Activated gamma-delta T cell treated with Interleukin-2 at 50 U/mL for 16 hours (primary cell): ENCODE measurements around the gene MPZ.
"Not testable (repeated sequence)": the region's sequence is repeated elsewhere in the genome, so short reads cannot be mapped to it uniquely, and the experiment has no call there.

Source experiments
- DNase-seq: peaks from one replicate; pipeline ENCODE4 v3.0.0-alpha.2; 2020

MPZ gene

DNA sequence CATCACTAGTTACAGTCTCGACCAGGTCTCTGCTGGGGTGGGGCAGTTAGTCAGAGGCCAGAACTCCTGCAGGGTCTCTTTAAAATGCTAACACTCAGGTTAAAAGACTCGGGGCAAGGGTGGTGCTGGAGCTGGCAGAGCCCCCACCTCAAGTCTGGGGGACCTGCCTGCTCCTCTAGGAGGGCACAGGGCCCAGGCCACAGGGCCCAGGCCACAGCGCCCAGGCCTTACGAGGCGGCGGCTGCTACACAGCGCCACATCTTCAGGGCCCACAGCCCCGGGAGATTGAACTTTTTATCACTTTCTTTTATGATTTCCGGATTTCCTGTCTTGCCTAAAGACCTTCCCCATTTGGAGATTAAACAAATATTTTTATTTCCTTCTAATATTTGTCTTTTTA lies 10.4 kb downstream of the MPZ start:
- no peak for DNase-seq

DNA sequence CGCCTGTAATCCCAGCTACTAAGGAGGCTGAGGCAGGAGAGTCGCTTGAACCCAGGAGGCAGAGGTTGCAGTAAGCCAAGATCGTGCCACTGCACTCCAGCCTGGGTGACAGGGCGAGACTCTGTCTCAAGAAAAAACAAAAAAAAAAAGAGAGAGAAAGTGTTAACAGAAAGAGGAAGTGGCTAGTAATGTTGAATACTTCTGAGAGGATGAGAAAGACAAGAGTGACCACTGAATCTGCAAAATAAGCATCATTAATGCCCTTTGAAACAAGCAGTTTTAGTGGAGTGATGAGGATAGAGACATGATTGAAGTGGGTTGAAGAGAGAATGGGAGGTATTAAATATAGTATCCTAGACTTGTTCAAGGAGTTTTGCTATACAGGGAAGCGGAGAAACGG lies 11.7 kb downstream of the MPZ start:
- no peak for DNase-seq

DNA sequence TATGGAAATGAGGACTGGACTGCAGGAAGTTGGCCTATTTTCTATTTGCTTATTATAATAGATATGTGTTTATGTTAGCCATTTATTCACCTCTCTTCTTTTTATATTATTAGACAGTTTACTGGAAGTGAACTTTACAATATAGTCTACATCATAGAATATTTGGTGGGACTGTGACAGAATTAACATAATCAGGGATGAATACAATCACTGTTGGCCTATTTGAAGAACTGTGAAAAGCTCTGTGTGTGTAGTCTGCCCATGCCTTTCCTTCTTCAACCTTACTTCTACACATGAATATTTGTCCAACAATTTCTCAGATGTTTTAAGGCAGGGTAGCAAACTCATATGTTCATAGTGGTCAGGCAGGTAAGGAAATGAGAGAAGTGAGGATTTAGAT lies 12.4 kb downstream of the MPZ start:
- no peak for DNase-seq

DNA sequence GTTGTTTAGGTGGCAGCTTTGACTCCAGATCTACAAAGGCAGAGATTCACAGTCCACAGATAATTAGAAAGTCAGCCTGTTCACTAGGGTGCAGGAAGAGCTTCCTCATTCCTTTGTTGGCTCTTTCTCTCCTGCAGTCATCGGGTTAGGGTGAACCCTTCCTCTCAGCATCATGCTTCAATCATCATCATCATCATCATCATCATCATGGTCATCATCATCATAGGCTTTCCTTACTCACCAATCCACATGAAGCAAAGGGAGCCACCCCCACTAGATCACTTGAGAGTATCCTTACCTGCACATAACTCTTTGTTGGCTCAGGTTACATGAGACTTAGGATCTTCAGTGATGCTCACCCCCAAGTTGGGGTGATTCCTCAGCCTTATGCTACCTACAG lies 19.0 kb downstream of the MPZ start:
- no peak for DNase-seq

DNA sequence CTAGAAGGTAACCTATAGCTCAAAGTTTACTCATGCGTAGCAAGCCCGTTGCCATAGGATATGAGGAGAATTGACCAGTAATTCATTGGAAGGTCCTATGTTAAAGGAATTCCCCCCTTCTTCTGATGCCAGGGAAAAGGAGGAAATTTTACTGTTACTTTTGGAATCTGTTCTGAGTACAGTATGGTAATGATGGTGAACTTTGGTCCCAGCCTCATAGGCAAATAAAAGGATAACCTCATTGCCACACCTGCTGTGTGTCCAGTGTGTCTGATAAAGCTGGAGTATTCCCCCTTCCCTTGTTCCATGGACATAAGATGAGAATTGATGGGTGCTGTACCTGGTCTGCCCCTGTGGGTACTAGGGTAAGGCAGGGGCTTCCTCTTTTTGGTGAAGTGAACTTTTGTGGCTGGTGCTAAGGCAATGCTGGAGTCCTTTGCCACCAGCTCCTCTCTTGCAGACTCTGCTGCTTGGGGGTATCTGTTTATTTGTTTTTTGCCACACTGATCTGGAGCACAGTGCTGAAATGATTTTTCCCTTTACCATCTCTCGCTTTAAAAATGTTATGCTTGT lies 22.2 kb downstream of the MPZ start:
- no peak for DNase-seq

DNA sequence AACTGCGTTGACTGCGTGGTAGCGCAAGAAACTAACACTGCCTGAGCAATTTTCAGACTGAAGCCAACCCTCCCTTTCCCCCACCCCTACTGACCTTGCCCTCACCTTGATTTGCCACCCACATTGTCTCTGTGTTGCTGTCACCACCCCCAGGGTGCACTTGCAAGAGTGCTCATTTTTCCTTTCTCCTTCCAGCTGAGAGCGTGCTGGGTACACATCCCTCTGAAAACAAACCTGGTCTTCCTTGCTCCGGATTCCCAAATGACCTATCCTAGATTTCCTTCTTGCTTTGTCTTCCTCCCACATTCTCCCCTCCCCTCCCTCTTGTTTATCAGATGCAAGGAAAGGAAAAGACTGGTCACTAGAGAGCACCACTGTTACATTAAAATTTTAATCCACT lies 24.2 kb downstream of the MPZ start:
- no peak for DNase-seq

DNA sequence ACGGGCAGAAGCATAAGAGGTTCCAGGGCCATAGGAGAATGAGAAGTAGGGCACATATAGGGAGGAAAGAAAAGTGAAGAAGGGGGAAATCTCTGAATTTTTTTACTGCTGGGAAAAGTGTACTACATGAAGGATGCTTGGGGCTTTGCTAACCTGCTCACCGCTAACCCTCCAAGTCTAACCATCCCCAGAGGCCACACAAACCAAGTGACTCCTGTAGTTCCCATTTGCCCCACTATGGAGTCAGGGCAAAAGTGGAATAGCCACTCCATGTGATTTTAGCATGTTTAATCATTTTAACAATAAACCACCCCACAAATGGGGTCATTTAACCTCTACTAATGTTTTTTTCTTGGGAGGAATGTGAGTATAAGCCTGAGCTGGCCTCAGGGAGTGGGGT lies 24.7 kb downstream of the MPZ start:
- DNase-seq = no peak

DNA sequence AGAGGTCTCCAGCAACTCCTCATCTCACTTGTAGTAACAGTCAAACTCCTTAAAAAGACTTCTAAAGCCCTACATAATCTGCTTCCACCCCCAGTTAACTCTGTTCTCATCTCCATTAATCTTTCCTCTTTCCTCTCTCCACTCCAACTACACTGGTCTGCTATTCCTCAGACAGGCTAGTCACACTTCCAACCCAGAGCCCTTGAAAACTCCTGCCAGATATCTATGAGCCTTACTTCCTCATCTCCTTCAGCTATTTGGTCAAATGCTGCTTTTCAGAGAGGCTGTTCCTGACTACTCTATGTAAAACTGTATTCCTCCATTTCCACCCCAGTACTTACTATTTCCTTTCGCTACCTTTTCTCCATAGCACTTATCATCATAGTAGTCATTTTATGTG lies 26.8 kb downstream of the MPZ start:
- no peak for DNase-seq

DNA sequence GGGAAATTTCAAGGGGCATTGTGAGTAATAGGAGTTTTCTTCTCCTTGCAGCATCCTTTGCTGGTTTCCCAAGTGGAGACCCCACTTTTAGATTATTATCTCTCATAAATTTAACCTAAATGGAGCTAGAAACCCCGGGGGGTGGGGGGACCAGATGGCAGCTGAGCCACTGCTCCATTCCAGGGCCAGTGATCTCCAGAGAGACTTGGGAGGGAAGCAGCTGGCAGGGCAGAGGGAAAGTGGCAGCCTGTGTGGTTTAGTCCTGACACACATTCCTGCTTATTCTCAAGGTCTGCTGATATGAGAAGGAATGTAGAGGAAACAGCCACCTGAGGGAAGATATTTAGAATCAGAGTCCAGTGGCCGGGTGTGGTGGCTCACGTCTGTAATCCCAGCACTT lies 34.9 kb downstream of the MPZ start:
- DNase-seq = no peak

DNA sequence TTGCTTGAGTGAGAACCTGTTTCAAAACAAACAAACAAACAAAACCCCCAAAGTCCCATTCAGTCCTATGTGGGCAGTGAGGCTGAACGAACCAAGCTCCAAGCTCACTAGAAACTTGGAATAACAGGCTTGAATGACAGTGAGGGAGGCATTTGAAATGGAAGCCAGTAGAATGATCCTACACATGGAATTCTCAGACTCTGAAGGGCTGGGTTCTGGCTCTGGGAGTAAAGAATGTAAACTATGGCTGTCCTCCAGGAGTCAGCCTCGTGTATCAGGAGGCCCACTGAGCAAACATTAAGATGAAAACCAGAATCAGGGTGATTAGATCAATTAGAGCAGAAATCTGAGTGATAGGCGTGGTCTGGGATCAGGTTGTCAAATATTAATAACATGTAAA lies 36.4 kb downstream of the MPZ start:
- no peak for DNase-seq

DNA sequence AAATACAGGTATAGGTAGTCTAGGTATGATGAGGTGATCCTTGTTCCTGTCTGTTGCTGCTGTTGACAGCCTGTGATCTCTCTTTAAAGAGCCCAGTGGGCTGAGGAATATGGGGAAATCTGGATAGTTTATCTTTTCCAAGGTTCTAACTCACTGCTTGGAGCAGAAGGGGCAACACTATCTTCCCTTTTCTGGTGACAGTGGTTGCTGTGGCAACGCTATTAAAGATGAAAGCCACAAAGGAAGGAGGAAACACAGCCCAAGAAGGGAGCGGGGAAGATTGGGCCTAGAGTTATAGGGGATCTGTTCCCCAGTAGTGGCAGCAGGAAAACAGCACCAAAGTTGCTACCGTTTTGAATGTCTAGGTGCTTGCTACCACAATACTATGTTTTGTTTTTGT lies 42.4 kb downstream of the MPZ start:
- DNase-seq = no peak

DNA sequence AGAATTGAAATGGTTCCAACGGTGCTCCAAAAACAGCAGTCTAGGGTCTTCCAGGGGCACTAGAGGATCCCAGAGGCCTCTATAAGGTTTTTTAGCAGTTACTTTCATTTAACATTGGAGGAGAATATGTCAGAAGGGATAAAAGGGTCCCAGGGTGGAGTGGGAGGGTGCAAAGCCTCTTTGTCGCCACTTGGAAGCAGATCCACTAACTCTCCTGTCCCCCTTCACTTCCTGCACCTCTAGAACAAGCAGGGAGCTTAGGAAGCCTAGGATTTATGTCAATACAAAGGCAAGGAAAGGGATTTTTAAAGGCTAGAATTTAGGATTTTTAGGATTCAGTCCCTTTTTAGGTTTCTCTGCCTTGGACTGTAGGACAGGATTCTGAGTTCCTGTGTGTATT lies 42.9 kb downstream of the MPZ start:
- DNase-seq = no peak

DNA sequence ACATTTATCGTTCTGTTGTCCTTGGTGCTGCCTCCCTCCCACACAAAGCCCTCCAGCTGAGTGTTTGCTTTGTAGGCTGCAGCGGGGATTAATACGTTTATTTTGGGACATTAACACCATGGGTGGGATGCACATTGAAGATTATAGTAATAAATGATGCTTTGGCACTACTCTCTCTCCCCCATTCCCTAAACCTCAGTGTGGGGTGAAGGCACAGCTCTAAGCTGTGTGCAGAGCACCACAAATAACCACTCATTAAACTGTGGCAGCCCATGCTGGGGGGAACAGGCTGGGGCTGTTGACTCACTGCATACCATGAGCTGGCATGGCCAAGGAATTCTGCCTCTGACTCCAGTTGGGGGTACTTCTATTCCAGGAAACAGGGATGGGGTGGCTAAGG lies 43.6 kb downstream of the MPZ start:
- no peak for DNase-seq

DNA sequence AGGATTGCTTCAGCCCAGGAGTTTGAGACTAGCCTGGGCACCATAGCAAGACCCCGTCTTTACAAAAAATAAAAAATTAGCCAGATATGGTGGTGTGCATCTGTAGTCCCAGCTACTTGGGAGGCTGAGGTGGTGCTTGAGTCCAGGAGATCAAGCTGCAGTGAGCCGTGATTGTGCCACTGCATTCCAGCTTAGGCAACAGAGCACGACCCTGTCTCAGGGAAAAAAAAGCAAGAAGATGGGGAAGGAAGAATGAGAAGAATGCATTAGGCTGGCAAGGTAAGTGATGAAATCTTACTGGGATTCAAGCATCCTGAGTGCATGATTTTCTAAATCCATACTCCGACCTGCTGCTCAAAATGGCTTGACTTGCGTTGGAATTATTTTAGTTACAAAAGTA lies 44.5 kb downstream of the MPZ start:
- DNase-seq = no peak

DNA sequence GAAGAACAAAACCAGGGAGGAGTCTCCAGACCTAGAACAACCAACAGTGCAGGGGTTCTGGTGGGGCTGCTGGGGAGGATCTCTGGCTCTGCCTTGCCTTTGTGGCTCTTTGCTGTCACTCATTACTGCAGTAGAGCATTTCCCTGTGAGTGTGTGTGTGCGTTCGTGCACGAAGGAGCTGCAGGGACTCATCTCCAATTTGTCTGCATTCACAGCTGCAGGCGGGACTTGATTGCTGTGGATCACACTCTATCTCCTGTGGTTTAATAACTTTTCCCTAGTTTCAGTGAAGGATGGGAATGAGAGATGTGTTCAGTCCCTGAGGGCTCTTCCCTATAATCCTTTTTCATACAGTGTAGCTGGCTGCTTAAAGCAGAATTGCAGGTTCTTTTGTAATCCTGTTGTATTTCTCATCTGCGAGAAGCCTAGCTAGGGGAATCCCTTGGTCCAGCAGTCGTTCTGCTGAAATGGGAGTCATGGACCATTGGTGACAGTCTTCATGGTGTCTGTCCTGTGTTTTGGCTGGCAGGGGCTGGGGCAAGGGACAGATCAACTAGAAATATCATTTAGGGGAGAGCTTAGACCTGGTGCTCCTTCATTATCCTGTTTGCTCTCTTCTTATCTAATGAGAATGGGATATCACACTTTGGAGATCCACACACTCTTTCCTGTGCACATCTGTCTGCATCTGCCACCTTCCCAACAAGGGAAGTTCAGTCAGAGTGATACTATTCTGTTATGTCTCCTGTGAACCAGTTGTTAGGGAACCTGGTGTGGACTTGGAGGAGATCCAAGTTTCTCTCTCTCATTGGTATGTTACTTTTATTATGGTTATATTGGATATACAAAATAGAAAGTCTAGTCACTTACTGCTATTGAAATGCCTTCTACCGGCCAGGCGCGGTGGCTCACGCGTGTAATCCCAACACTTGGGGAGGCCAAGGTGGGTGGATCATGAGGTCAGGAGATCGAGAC lies 48.2 kb downstream of the MPZ start:
- DNase-seq = no peak

DNA sequence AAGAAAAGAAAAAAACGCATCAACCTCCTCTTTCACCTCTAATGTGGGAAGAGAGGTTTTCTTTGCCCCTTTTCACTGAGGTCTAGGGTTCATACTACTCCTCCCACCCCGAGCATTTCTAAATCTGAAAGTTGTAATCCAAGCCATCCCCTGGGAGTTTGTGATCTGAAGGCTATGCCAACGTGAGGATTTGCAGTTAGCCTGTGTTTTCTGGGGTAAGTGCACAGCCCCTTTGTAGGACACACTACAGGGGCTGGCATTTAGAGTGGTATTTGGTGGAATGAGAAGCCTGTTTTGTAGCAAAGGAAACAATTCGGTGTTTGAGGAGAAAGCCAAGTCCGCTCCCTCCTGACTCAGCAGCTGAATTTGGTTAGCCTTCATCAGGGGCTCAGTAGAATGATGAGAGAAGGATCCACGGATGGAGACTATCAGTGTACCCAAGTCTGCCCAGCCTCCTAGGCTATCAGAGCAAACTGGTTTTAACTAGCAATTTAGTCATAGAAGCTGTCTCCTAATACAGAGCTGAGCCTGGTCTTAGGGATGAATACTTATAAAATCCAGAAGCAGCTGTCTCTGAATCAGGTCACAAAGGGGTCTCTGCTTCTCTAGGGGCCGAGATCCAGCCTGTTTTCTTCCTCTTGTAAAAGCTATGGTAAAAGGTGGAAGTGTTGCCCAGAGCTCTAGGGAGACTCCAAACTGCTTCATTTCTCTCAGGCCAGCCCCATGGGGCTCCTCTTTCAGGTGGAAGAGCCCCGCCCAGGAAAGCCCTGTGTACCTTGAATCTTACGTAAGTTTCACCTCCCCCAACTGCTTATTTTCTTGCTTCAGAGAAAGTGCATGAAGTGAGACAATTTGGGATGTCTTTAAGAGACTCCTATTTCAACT lies 49.1 kb downstream of the MPZ start:
- DNase-seq = no peak

DNA sequence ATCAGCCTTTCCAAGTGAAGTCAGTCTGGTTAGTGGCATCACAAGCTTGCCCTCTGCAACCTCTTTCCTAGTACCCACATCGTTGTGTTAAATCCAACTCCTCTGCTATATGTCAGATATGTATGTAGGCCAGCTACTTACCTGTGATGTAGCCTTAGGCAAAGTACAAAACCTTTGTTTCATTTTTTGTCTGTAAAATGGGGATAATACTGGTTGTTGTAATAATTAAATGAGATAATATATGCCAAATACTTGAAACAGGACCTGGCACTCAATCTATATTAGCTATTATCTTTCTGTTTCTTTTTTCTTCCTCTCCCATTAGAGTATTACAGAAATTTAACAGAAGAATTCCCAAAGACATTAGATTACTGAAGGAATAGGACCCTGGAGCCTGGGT lies 50.0 kb downstream of the MPZ start:
- no peak for DNase-seq

DNA sequence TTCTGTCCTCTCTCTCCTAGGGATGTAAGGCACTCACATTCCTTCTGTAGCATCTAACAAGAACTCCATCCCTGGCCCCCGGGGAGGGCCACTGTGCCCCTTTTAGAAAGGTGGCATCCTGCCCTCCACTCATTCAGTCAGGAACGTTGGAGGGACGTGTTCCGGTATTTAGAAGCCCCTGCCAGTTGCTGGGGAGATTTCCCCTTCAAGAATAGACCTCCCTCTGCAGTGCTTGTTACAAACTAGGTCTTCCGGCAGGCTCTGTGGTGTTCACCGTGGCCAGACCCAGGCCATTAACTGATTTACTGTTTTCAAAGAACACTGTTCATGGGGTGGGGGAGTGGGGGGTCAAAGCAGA lies 50.4 kb downstream of the MPZ start:
- no peak for DNase-seq

DNA sequence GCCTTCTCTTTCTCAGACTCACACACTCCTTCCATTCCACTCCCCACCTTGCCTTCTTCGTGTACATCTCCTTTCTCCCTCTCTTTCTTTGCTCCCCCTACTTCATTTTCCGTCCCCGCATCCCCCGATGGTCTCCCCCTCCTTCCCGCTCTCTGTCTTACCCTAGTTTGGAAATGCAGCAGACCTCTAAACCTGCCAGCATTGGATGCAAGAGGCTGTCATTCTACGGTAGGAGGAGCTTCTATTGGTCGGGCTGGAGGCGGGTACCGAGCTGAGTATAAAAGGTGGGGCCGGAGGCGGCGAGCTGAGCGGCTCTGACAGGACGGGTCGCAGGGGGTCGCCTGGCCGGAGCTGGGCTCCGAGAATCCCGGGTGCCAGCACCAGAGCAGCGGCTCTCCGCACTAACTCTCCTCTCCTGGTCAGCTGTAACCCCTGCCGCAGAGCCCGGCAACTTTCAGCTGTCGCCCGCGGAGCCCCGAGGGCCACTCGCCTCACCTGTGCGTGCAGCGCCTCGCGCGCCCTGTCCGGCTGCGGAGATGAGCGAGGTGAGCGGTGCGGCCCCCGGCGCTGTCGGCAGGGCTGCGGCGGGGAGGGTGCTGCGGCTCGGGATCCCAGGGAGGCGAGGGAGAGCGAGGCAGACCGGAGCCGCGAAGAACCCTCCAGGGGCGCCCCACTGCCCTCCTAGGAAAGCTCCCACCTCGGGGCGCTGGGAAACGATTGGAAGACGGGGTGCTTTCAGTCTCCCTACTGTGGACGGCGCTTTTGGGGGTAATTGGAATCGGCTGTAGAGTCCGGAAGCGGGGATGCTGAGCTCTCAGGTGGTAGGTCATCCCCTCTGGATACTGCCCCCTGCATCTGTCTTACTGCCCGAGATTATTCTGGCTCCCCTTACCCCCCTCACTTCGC lies 51.1 kb downstream of the MPZ start, which contains the start of gene PCP4L1:
TSS of gene PCP4L1 (plus strand) at position 307 of the 906 bp plus-strand sequence. CDS start at position 537, 230 bp downstream.
- peak; percentile 15 for DNase-seq

DNA sequence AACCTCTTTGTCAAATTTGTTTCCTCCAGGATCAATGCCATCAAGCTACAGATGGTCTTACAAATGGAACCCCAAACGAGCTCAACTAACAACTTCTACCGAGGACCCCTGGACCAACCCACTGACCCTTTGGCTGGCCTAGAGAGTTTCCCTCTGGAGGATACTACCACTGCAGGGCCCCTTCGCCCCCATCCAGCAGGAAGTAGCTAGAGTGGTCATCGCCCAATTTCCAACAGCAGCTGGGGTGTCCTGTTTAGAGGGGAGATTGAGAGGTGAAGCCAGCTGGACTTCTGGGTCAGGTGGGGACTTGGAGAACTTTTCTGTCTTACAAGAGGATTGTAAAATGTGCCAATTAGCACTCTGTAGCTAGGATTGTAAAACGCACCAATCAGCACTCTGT lies 52.7 kb downstream of the MPZ start:
- DNase-seq = not testable (repeated sequence)

DNA sequence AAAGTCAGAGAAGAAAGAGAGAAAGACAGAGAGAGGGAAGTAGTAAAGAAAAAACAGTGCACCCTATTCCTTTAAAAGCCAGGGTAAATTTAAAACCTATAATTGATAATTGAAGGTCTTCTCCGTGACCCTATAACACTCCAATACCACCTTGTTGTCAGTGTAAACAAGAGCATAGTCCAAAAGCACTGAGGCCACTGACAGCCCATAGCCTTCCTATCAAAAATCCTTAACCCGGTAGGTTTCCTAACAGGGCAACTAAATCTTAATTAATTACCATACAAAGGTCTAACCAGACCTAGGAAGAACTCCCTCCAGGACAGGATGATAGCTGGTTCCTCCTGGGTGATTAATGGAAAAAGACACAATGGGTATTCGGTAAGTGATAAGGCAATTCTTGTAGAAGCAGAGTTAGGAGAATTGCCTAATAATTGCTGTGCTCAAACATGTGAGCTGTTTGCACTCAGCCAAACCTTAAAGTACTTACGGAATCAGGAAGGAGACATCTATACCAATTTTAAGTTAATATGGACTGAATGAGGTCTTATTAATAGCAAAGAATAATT lies 53.7 kb downstream of the MPZ start:
- DNase-seq = not testable (repeated sequence)

DNA sequence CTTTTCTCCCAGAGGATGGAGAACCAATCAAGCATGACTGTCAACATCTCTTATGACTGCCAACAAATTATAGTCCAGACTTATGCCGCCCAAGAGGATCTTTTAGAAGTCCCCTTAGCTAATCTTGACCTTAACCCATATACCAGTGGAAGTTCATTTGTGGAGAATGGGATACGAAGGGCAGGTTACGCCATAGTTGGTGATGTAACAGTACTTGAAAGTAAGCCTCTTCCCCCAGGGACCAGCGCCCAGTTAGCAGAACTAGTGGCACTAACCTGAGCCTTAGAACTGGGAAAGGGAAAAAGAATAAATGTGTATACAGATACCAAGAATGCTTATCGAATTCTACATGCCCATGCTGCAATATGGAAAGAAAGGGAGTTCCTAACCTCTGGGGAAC lies 54.5 kb downstream of the MPZ start:
- not testable (repeated sequence) for DNase-seq
